H1 (cell line): ENCODE data around the gene HBD. TPM values are rescaled to one million over a fixed set of nuclear protein-coding genes. Genes with fewer than 3 reads are reported as not detected.

Source experiments
- CTCF ChIA-PET: fragments of 300-600 bp; sonication (Branson Sonifier 250); formaldehyde crosslinking; loops from one replicate; lab custom pipeline; 2021; ENCODE audit not compliant: partially characterized antibody; lab: Charles Lee
- POLR2A ChIA-PET: fragments of 300-600 bp; sonication (Branson Sonifier 250); formaldehyde crosslinking; loops from one replicate; lab custom pipeline; 2021; ENCODE audit warnings: inconsistent platforms; ENCODE audit not compliant: partially characterized antibody; lab: Charles Lee
- DNase-seq, 2 experiments: peaks; one replicate each; pipeline versions ENCODE4 v3.0.0 to v3.0.0-alpha.2; 2010 to 2022; ENCODE audit warnings: low spot score in 2 of 2, low read depth in 1 of 2, mixed read lengths in 1 of 2
- FAIRE-seq: peaks from 2 replicates; lab custom pipeline; 2011; peaks lifted over from hg19 to GRCh38; lab: Jason Lieb, UNC
- H2AFZ ChIP-seq: 2 replicates; pipeline ENCODE4 v1.8.1; 2012; ENCODE audit warnings: low read length, inconsistent platforms
- H2AK5ac ChIP-seq: 2 replicates; pipeline ENCODE4 v1.6.1; 2013; ENCODE audit warnings: low read depth, low read length
- H2BK120ac ChIP-seq: replicated peaks from 2 replicates; pipeline ENCODE3; 2013; ENCODE audit warnings: low read depth, low read length, inconsistent platforms
- H2BK12ac ChIP-seq: 2 replicates; pipeline ENCODE4 v1.6.1; 2013; ENCODE audit warnings: low read depth, low read length
- H2BK15ac ChIP-seq: 2 replicates; pipeline ENCODE4 v1.6.1; 2013; ENCODE audit warnings: low read length
- H2BK20ac ChIP-seq: 2 replicates; pipeline ENCODE4 v1.6.1; 2013; ENCODE audit warnings: low read length
- H2BK5ac ChIP-seq: 2 replicates; pipeline ENCODE4 v1.6.1; 2013; ENCODE audit warnings: low read depth, low read length
- H3K14ac ChIP-seq: 2 replicates; pipeline ENCODE4 v1.6.1; 2013; ENCODE audit warnings: inconsistent platforms; ENCODE audit not compliant: insufficient read length
- H3K18ac ChIP-seq: 2 replicates; pipeline ENCODE4 v1.6.1; 2013; ENCODE audit warnings: low read length; ENCODE audit errors: extremely low read depth
- H3K23ac ChIP-seq: 2 replicates; pipeline ENCODE4 v1.6.1; 2013; ENCODE audit warnings: inconsistent platforms; ENCODE audit not compliant: insufficient read length
- H3K23me2 ChIP-seq: 2 replicates; pipeline ENCODE4 v1.6.1; 2013; ENCODE audit warnings: low read depth, low read length
- H3K27ac ChIP-seq: 2 replicates; pipeline ENCODE4 v1.6.1; 2011; ENCODE audit warnings: low read depth, low read length, inconsistent platforms
- H3K27me3 ChIP-seq, 4 experiments: replicated peaks in 1 of 4; 1 replicate in 1 of 4; 2 replicates in 3 of 4; pipeline versions ENCODE4 v1.6.1 to v1.8.1; 2011 to 2013; ENCODE audit warnings: low read length in 3 of 4, mild to moderate bottlenecking in 3 of 4, inconsistent platforms in 2 of 4, mixed read lengths in 2 of 4, moderate library complexity in 1 of 4; ENCODE audit not compliant: control insufficient read depth in 3 of 4, insufficient read depth in 3 of 4; ENCODE audit errors: extremely low read depth in 1 of 4
- H3K36me3 ChIP-seq, 4 experiments: 2 replicates each; pipeline versions ENCODE4 v1.6.1 to v1.8.1; 2011 to 2013; ENCODE audit warnings: mild to moderate bottlenecking in 4 of 4, low read length in 3 of 4, moderate library complexity in 2 of 4, control low read depth in 1 of 4, inconsistent platforms in 1 of 4; ENCODE audit not compliant: insufficient read depth in 4 of 4, control insufficient read depth in 2 of 4
- H3K4ac ChIP-seq: replicated peaks from 2 replicates; pipeline ENCODE3; 2013; ENCODE audit warnings: low read length, low read depth, mixed read lengths, inconsistent platforms; ENCODE audit not compliant: insufficient read length
- H3K4me1 ChIP-seq, 4 experiments: replicated peaks in 1 of 4; 1 replicate in 1 of 4; 2 replicates in 3 of 4; pipeline versions ENCODE4 v1.6.1 to v1.8.1; 2011 to 2013; ENCODE audit warnings: low read length in 3 of 4, inconsistent platforms in 2 of 4, mixed read lengths in 1 of 4; ENCODE audit not compliant: insufficient read depth in 4 of 4, control insufficient read depth in 3 of 4
- H3K4me2 ChIP-seq, 2 experiments: 2 replicates each; pipeline versions ENCODE4 v1.6.1 to v1.8.1; 2011 to 2013; ENCODE audit warnings: low read depth in 2 of 2, low read length in 2 of 2, control low read depth in 1 of 2, inconsistent platforms in 1 of 2, mild to moderate bottlenecking in 1 of 2; ENCODE audit not compliant: insufficient read depth in 1 of 2
- H3K4me3 ChIP-seq, 4 experiments: fragments of 200-600, 300-600 bp in 1 of 4; sonication (generic), shearing (Covaris generic), sonication (Bioruptor Twin) in 1 of 4; 2 replicates each; pipeline versions ENCODE4 v1.5.1 to v1.8.1; 2011 to 2016; ENCODE audit warnings: low read length in 4 of 4, low read depth in 3 of 4, control low read depth in 2 of 4, inconsistent platforms in 2 of 4, mild to moderate bottlenecking in 2 of 4, mixed read lengths in 1 of 4, moderate library complexity in 1 of 4; ENCODE audit not compliant: insufficient read depth in 2 of 4; ENCODE audit errors: extremely low read depth in 1 of 4
- H3K56ac ChIP-seq: replicated peaks from 2 replicates; pipeline ENCODE3; 2013; ENCODE audit warnings: low read depth, mild to moderate bottlenecking, mixed read lengths, low read length, inconsistent platforms; ENCODE audit not compliant: insufficient read length
- H3K79me1 ChIP-seq: 2 replicates; pipeline ENCODE4 v1.6.1; 2013; ENCODE audit warnings: low read depth, low read length, control low read depth
- H3K79me2 ChIP-seq, 2 experiments: 2 replicates each; pipeline versions ENCODE4 v1.6.1 to v1.8.1; 2012 to 2013; ENCODE audit warnings: low read length in 2 of 2, mild to moderate bottlenecking in 2 of 2, inconsistent platforms in 1 of 2; ENCODE audit not compliant: insufficient read depth in 2 of 2, control insufficient read depth in 1 of 2
- H3K9ac ChIP-seq, 4 experiments: replicated peaks in 1 of 4; 1 replicate in 1 of 4; 2 replicates in 3 of 4; pipeline versions ENCODE4 v1.6.1 to v1.8.1; 2011 to 2013; ENCODE audit warnings: low read depth in 3 of 4, low read length in 3 of 4, control low read depth in 2 of 4, mild to moderate bottlenecking in 2 of 4, moderate library complexity in 2 of 4, inconsistent platforms in 1 of 4; ENCODE audit errors: extremely low read depth in 1 of 4
- H3K9me3 ChIP-seq, 2 experiments: 2 replicates each; pipeline versions ENCODE4 v1.6.1 to v1.8.1; 2012 to 2013; ENCODE audit warnings: mild to moderate bottlenecking in 2 of 2, moderate library complexity in 2 of 2, control low read depth in 1 of 2, inconsistent platforms in 1 of 2, low read depth in 1 of 2, low read length in 1 of 2, mixed read lengths in 1 of 2; ENCODE audit not compliant: insufficient read depth in 2 of 2
- H4K20me1 ChIP-seq, 2 experiments: replicated peaks in 1 of 2; 2 replicates each; pipeline versions ENCODE3 to v1.8.1; 2011 to 2013; ENCODE audit warnings: inconsistent platforms in 2 of 2, low read length in 2 of 2, mild to moderate bottlenecking in 1 of 2; ENCODE audit not compliant: insufficient read depth in 2 of 2, control insufficient read depth in 1 of 2
- H4K5ac ChIP-seq: 2 replicates; pipeline ENCODE4 v1.6.1; 2013; ENCODE audit warnings: low read length, low read depth, mixed read lengths, inconsistent platforms; ENCODE audit not compliant: insufficient read length
- H4K8ac ChIP-seq: 2 replicates; pipeline ENCODE4 v1.8.0; 2013; ENCODE audit warnings: mild to moderate bottlenecking, moderate library complexity, low read length, inconsistent platforms; ENCODE audit not compliant: insufficient read depth; ENCODE audit errors: extremely low read depth
- H4K91ac ChIP-seq: replicated peaks from 2 replicates; pipeline ENCODE3; 2013; ENCODE audit warnings: low read length, mixed read lengths, inconsistent platforms; ENCODE audit not compliant: insufficient read length
- BRCA1 ChIP-seq: IDR thresholded peaks from 2 replicates; pipeline ENCODE4 v1.6.1; 2012; ENCODE audit warnings: low read depth, low read length, improper control_type of control experiment
- EP300 ChIP-seq, 2 experiments: IDR thresholded peaks; 1 replicate in 1 of 2; 2 replicates in 1 of 2; pipeline ENCODE4 v1.6.1; 2011 to 2012; ENCODE audit warnings: low read depth in 2 of 2, low read length in 2 of 2, mild to moderate bottlenecking in 2 of 2, borderline replicate concordance in 1 of 2, inconsistent platforms in 1 of 2, moderate library complexity in 1 of 2
- GABPA ChIP-seq: IDR thresholded peaks from 2 replicates; pipeline ENCODE4 v1.6.1; 2011; ENCODE audit warnings: mild to moderate bottlenecking, low read length, moderate library complexity, borderline replicate concordance; ENCODE audit not compliant: insufficient read depth
- SP4 ChIP-seq: IDR thresholded peaks from 2 replicates; pipeline ENCODE4 v1.6.1; 2012; ENCODE audit warnings: low read length, inconsistent platforms
- WGBS, 2 experiments: shearing (Covaris generic) in 1 of 2; methylation state at CpG; one replicate each; pipeline versions ENCODE4 v1.1.6 to v1.1.7; 2013 to 2015; ENCODE audit warnings: low lambda C conversion rate in 2 of 2, mixed read lengths in 2 of 2, inconsistent platforms in 1 of 2, low coverage in 1 of 2, missing lambda C conversion rate in 1 of 2; ENCODE audit not compliant: insufficient replicate concordance in 2 of 2, insufficient coverage in 1 of 2, insufficient read length in 1 of 2; ENCODE audit errors: extremely low coverage in 1 of 2, missing lambda C conversion rate in 1 of 2; 5-methylcytosine and 5-hydroxymethylcytosine counted together
- polyA plus RNA-seq, 7 experiments: library from polyadenylated mRNA; depleted of rRNA in 3 of 7; stranded (reverse) in 5 of 7; unstranded in 2 of 7; fragments of >200 nt in 5 of 7; fragments of 200-250 nt in 2 of 7; gene quantifications; 1 replicate in 5 of 7; 2 replicates in 1 of 7; 4 replicates in 1 of 7; pipeline versions ENCODE4 v1.2.1 to v1.2.3, GENCODE V29; 2011 to 2013; ENCODE audit warnings: missing spikeins in 2 of 7, mixed read lengths in 2 of 7
- total RNA-seq: library from RNA; stranded (reverse); fragmentation: NEBNext Ultra II Directional; extraction: Animal tissue kit (Norgen Biotek cat#: 25700); gene quantifications from 2 replicates; pipeline ENCODE4 v1.2.1, GENCODE V29; 2021
- TF ChIP-seq, protein P1 (sequence below), 3 experiments: IDR thresholded peaks; 1 replicate in 2 of 3; 2 replicates in 1 of 3; pipeline versions ENCODE4 v1.5.1 to v1.6.1; 2011; ENCODE audit warnings: low read length in 3 of 3, mild to moderate bottlenecking in 3 of 3, inconsistent platforms in 2 of 3, low read depth in 1 of 3, moderate library complexity in 1 of 3; ENCODE audit not compliant: insufficient read depth in 1 of 3; ENCODE audit errors: control extremely low read depth in 1 of 3

The HBD gene
- total and polyA plus RNA-seq, 2 of the 8 experiments (the other 6 are each of a cell fraction or from before 2014, with no cell fraction given): not detected

GRCh38 chr11:5279471-5280090, 45.3 kb upstream of the HBD start:
- no peak overlapping the region for H2BK5ac ChIP-seq
- FAIRE-seq (no peak), DNase-seq (no peak)
- no peak overlapping the region for H3K4me3 ChIP-seq
- H3K36me3 ChIP-seq: no peaks in the 10 kb centered on the region
- no peaks in the 10 kb centered on the region; the same call in 1 of the 2 replicates for H3K23me2 ChIP-seq
- H3K23ac ChIP-seq: no peak overlapping the region
- no peak overlapping the region for H3K9ac ChIP-seq
- ChIA-PET POLR2A (no interaction called here), CTCF (interaction anchor here (0.6 to 8.6 kb wide), 3 partner anchors 11 to 216 kb away, joined by 3 to 48 read pairs (median 3); no protein-coding TSS in a partner anchor)
- no peak overlapping the region for H2BK20ac ChIP-seq
- no peak overlapping the region for H3K4ac ChIP-seq
- no peak overlapping the region for H4K5ac ChIP-seq
- no peaks in the 10 kb centered on the region for H3K9me3 ChIP-seq
- H2BK12ac ChIP-seq: no peak overlapping the region
- H2BK15ac ChIP-seq: no peak overlapping the region
- no peak overlapping the region for H3K18ac ChIP-seq
- H2BK120ac ChIP-seq: no peak overlapping the region
- no peak overlapping the region for H4K91ac ChIP-seq
- H4K8ac ChIP-seq: no peak overlapping the region
- no peak overlapping the region for H3K4me2 ChIP-seq
- no peaks in the 10 kb centered on the region for H3K79me2 ChIP-seq
- no peaks in the 10 kb centered on the region; a peak in 2 of 7 replicates for H3K4me1 ChIP-seq
- no peaks in the 10 kb centered on the region for H4K20me1 ChIP-seq
- no peak overlapping the region for H3K27ac ChIP-seq
- no peak overlapping the region for H3K56ac ChIP-seq
- 0 out of 2 replicates have a peak, but pooled peaks cover 2% of the 10 kb centered on the region for H3K79me1 ChIP-seq
- no peak overlapping the region for H3K14ac ChIP-seq
- H3K27me3 ChIP-seq: no peaks in the 10 kb centered on the region
- TF ChIP-seq BRCA1 (no peak), SP4 (no peak), GABPA (no peak), EP300 (IDR thresholded peaks at IDR 0.05; ENCODE audit: borderline replicate concordance in 1 of 2, low read depth in 2 of 2, low read length in 2 of 2) (no peak)
- TF ChIP-seq, protein P1, sequence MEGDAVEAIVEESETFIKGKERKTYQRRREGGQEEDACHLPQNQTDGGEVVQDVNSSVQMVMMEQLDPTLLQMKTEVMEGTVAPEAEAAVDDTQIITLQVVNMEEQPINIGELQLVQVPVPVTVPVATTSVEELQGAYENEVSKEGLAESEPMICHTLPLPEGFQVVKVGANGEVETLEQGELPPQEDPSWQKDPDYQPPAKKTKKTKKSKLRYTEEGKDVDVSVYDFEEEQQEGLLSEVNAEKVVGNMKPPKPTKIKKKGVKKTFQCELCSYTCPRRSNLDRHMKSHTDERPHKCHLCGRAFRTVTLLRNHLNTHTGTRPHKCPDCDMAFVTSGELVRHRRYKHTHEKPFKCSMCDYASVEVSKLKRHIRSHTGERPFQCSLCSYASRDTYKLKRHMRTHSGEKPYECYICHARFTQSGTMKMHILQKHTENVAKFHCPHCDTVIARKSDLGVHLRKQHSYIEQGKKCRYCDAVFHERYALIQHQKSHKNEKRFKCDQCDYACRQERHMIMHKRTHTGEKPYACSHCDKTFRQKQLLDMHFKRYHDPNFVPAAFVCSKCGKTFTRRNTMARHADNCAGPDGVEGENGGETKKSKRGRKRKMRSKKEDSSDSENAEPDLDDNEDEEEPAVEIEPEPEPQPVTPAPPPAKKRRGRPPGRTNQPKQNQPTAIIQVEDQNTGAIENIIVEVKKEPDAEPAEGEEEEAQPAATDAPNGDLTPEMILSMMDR (IDR thresholded peaks at IDR 0.05; ENCODE audit: control extremely low read depth in 1 of 3, insufficient read depth in 1 of 3, low read depth in 1 of 3, low read length in 3 of 3): no peak
- 87% methylated on average over 4 of the region's 4 CpGs; no CpG with 5 or more reads in 1 of the 2 experiments for WGBS, 2 experiments
- H2AK5ac ChIP-seq: no peak overlapping the region
- H2AFZ ChIP-seq: peak overlapping the region; percentile 33; the same call in 1 of the 2 replicates
